CD4-positive, alpha-beta T cell (primary cell): ENCODE measurements around the gene PIK3CD. TPM values are rescaled to one million over a fixed set of nuclear protein-coding genes. Genes with fewer than 3 reads are reported as not detected.

Experiments used
- ATAC-seq: fragments of 200-7000 bp; cut with Tn5 transposase; one replicate; pipeline ENCODE4 v1.10.0; 2022; ENCODE audit warnings: mild to moderate bottlenecking; ENCODE audit not compliant: poor library complexity
- CTCF ChIA-PET: fragments of 350-600 bp; sonication (Branson Sonifier 250); formaldehyde crosslinking; loops from one replicate; lab custom pipeline; 2021; ENCODE audit warnings: antibody characterized with exemption, inconsistent platforms; lab: Charles Lee
- POLR2A ChIA-PET: fragments of 350-600 bp; sonication (Branson Sonifier 250); formaldehyde crosslinking; loops from one replicate; lab custom pipeline; 2021; ENCODE audit warnings: antibody characterized with exemption, inconsistent platforms; lab: Charles Lee
- DNase-seq, 14 experiments: peaks; one replicate each; pipeline ENCODE4 v3.0.0-alpha.2; 2013 to 2020; ENCODE audit warnings: mixed read lengths in 2 of 14
- H3K27ac ChIP-seq, 2 donors: one replicate each; pipeline versions ENCODE4 v1.5.1 to v1.7.0; 2013; ENCODE audit warnings: low read length in 2 of 2, low read depth in 1 of 2, mild to moderate bottlenecking in 1 of 2
- H3K27me3 ChIP-seq, 2 experiments: 1 replicate in 1 of 2; 2 replicates in 1 of 2; pipeline versions ENCODE4 v1.6.1 to v1.7.0; 2013; ENCODE audit warnings: low read length in 2 of 2, control low read depth in 1 of 2, mild to moderate bottlenecking in 1 of 2, moderate library complexity in 1 of 2; ENCODE audit not compliant: insufficient read depth in 2 of 2, control insufficient read depth in 1 of 2
- H3K36me3 ChIP-seq: one replicate; pipeline ENCODE4 v1.6.1; 2013; ENCODE audit warnings: low read length, control low read depth; ENCODE audit not compliant: insufficient read depth
- H3K4me1 ChIP-seq: one replicate; pipeline ENCODE4 v1.6.1; 2013; ENCODE audit warnings: low read length, control low read depth; ENCODE audit not compliant: insufficient read depth
- H3K4me3 ChIP-seq: one replicate; pipeline ENCODE4 v1.5.1; 2013; ENCODE audit warnings: mild to moderate bottlenecking, low read length, moderate library complexity
- H3K9me3 ChIP-seq, 2 experiments: 1 replicate in 1 of 2; 2 replicates in 1 of 2; pipeline versions ENCODE4 v1.6.1 to v1.7.0; 2013; ENCODE audit warnings: low read length in 2 of 2, mild to moderate bottlenecking in 2 of 2, control low read depth in 1 of 2, moderate library complexity in 1 of 2; ENCODE audit not compliant: control insufficient read depth in 1 of 2, insufficient read depth in 1 of 2
- H3K27ac Mint-ChIP-seq: one replicate; pipeline ENCODE4 v1.8.0; 2020; ENCODE audit warnings: mixed read lengths
- H3K27me3 Mint-ChIP-seq: one replicate; pipeline ENCODE4 v1.8.0; 2021; ENCODE audit warnings: mixed read lengths
- H3K36me3 Mint-ChIP-seq: one replicate; pipeline ENCODE4 v1.8.0; 2021; ENCODE audit warnings: low read depth, mixed read lengths
- H3K4me1 Mint-ChIP-seq: one replicate; pipeline ENCODE4 v1.8.0; 2021; ENCODE audit warnings: low read depth, mixed read lengths
- H3K4me3 Mint-ChIP-seq: one replicate; pipeline ENCODE4 v1.8.0; 2020; ENCODE audit warnings: mild to moderate bottlenecking, mixed read lengths
- H3K9me3 Mint-ChIP-seq: one replicate; pipeline ENCODE4 v1.8.0; 2020; ENCODE audit warnings: mixed read lengths
- intact Hi-C, 2 experiments: fragments of 100-400 bp; cut with DNase I in 1 of 2; cut with micrococcal nuclease in 1 of 2; formaldehyde crosslinking; loops; one replicate each; pipeline versions ENCODE4 v1.15.1 to v1.9.0; 2023 to 2025; cut with DNase I, micrococcal nuclease
- total RNA-seq, 174 experiments: library from RNA in 2 of 174; stranded (reverse) in 2 of 174; gene quantifications; one replicate each; pipeline ENCODE4 v1.2.3 and lab custom pipeline; 2021 to 2026
- TF ChIP-seq, protein P1 (sequence below): fragments of 200-600 bp; IDR thresholded peaks from one replicate; pipeline ENCODE4 v1.8.0; 2022; ENCODE audit warnings: antibody characterized with exemption, mild to moderate bottlenecking

PIK3CD gene
- total RNA-seq, 2 experiments from 2014 or later = 202 to 213 TPM

DNA sequence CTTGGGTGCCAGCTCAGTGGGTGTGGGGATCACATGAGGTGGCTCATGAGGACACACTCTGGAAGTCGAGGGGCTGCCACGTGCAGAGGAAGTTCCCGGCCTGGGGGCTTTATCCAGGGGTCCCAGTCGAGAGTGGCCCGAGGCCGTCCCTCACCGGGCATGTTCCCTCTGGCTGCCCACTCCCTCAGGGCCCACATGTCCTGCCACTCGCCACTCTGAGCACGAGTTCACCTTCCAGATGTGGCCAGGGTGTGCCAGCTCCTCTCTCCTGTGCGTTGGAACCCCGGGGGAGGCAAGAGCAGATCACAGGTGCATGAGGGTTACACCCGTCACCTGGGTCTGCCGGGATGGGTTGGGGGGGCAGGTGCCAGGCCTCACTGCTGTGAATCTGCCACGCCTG is 48.2 kb upstream of the PIK3CD start:
- no peak overlapping the region for H3K4me3 ChIP-seq
- Mint-ChIP-seq H3K4me1 (no peaks in the 10 kb centered on the region), H3K27ac (no peak overlapping the region), H3K36me3 (peaks cover 10% of the 10 kb centered on the region), H3K4me3 (no peak overlapping the region), H3K27me3 (no peaks in the 10 kb centered on the region), H3K9me3 (no peaks in the 10 kb centered on the region)
- ChIA-PET CTCF (no interaction called here), POLR2A (no interaction called here)
- peaks cover 13% of the 10 kb centered on the region for H3K36me3 ChIP-seq
- H3K27me3 ChIP-seq = no peaks in the 10 kb centered on the region
- intact Hi-C loops = no loop called here
- TF ChIP-seq, protein P1, sequence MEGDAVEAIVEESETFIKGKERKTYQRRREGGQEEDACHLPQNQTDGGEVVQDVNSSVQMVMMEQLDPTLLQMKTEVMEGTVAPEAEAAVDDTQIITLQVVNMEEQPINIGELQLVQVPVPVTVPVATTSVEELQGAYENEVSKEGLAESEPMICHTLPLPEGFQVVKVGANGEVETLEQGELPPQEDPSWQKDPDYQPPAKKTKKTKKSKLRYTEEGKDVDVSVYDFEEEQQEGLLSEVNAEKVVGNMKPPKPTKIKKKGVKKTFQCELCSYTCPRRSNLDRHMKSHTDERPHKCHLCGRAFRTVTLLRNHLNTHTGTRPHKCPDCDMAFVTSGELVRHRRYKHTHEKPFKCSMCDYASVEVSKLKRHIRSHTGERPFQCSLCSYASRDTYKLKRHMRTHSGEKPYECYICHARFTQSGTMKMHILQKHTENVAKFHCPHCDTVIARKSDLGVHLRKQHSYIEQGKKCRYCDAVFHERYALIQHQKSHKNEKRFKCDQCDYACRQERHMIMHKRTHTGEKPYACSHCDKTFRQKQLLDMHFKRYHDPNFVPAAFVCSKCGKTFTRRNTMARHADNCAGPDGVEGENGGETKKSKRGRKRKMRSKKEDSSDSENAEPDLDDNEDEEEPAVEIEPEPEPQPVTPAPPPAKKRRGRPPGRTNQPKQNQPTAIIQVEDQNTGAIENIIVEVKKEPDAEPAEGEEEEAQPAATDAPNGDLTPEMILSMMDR = no peak
- no peak overlapping the region for H3K27ac ChIP-seq
- DNase-seq = no peak
- ATAC-seq = no peak
- H3K4me1 ChIP-seq = no peaks in the 10 kb centered on the region
- H3K9me3 ChIP-seq = no peaks in the 10 kb centered on the region

DNA sequence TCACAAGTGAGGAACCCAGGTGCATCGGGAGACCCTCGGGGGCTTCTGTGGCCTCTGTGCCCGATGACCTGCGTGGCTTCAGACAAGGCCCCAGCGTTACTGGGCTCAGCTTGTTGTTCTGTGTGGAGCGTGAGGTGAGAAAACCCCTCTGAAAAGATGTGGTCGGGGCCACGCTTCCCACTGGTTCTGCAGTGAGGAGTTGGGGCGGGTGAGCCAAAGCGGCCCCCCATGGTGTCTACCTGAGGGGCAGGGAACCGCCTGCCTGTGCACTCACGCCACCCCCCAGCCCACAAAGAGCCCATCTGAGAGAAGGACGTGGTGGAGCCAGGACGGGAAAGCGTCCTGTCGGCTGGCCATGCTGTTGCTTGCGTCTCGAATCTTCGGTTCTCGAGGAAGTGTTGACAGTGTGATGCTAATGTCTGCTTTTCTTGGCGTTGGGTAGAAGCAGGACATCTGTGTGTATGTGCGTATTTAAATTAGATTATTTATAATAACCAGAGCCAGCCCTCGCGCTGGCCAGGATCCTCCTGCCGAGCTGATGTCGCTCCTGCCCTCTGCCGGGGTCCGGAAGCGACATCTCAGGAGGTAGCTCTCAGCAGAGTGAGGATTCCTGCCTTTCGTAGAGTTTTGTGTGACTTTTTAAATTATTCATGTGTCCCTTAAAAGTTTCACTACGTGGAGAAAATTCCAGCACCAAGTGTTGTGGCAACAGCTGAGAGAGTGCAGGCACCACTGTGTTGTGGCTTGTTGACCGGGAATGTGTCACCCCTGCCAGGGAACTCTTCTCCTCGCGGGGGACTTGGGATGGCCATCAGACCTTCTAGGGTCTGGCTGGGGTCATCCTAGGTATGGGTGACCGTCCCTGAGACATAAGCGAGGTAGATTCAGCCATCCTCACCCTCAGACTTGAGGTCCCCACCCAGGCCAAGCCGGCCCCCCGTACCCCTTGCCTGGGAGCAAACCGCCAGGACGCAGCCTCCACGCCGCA is 47.5 kb upstream of the PIK3CD start:
- POLR2A ChIA-PET = no interaction called here
- peaks cover 9% of the 10 kb centered on the region for H3K36me3 ChIP-seq

DNA sequence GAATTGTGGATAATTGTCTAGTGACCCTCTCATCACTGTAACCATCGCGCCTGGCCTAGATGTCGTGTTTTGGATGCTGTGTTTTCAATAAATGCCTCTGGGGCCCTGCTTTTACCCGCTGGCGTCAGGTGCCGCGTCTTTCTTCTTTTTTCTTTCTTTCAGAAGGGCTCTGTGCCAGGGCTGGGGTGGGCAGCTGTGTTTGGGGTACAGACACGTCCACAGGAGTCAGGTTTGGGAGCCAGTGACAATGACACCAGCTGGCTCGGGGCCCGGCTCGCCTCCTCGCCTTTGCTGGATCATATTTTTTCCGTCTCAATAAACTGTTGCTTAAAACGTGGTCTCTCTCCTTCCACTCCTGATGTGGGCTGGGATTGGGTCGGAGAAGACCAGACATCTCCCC is 46.7 kb upstream of the PIK3CD start:
- CTCF ChIA-PET = no interaction called here
- Histone ChIP-seq H3K9me3 (no peaks in the 10 kb centered on the region), H3K27me3 (no peaks in the 10 kb centered on the region), H3K36me3 (peaks cover 9% of the 10 kb centered on the region), H3K4me1 (no peaks in the 10 kb centered on the region), H3K27ac (no peak overlapping the region), H3K4me3 (no peak overlapping the region)
- Mint-ChIP-seq H3K9me3 (no peaks in the 10 kb centered on the region), H3K4me1 (no peaks in the 10 kb centered on the region), H3K27me3 (no peaks in the 10 kb centered on the region), H3K4me3 (no peak overlapping the region), H3K27ac (no peak overlapping the region), H3K36me3 (peaks cover 10% of the 10 kb centered on the region)
- POLR2A ChIA-PET = no interaction called here
- no peak for ATAC-seq
- no peak for DNase-seq
- intact Hi-C loops = no loop called here
- TF ChIP-seq, protein P1 = no peak

More for the DNA sequence above, 47.5 kb upstream of the PIK3CD start:
- Histone ChIP-seq H3K4me3 (no peak overlapping the region), H3K27ac (no peak overlapping the region), H3K9me3 (no peaks in the 10 kb centered on the region), H3K27me3 (no peaks in the 10 kb centered on the region), H3K4me1 (no peaks in the 10 kb centered on the region)
- H3K4me1 Mint-ChIP-seq = no peaks in the 10 kb centered on the region
- TF ChIP-seq, protein P1 = no peak
- intact Hi-C loops = no loop called here
- H3K36me3 Mint-ChIP-seq = peaks cover 10% of the 10 kb centered on the region
- no peaks in the 10 kb centered on the region for H3K9me3 Mint-ChIP-seq
- DNase-seq = no peak
- H3K27me3 Mint-ChIP-seq = no peaks in the 10 kb centered on the region
- CTCF ChIA-PET = no interaction called here
- H3K27ac Mint-ChIP-seq = no peak overlapping the region
- H3K4me3 Mint-ChIP-seq = no peak overlapping the region
- ATAC-seq = no peak
